MM.1S (cell line): ENCODE data around the gene ZSCAN26.

ENCODE experiments used
- DNase-seq: peaks from one replicate; pipeline ENCODE4 v3.0.0-alpha.2; 2015
- H2AFZ ChIP-seq: fragments of 300-600 bp; sonication (generic); 2 replicates; pipeline ENCODE4 v1.6.0; 2016; ENCODE audit warnings: antibody characterized with exemption, low read length
- H3F3A ChIP-seq: fragments of 300-600 bp; sonication (generic); 2 replicates; pipeline ENCODE4 v1.6.1; 2016; ENCODE audit warnings: mild to moderate bottlenecking, antibody characterized with exemption, low read length, moderate library complexity, mixed read lengths; ENCODE audit not compliant: insufficient read depth
- H3K27ac ChIP-seq: fragments of 300-600 bp; sonication (generic); 2 replicates; pipeline ENCODE4 v1.5.1; 2016; ENCODE audit warnings: mild to moderate bottlenecking, low read length
- H3K27me3 ChIP-seq: fragments of 300-600 bp; sonication (generic); replicated peaks from 2 replicates; pipeline ENCODE4 v1.6.0; 2016; ENCODE audit warnings: low read length; ENCODE audit not compliant: insufficient read depth
- H3K36me3 ChIP-seq: fragments of 300-600 bp; sonication (generic); replicated peaks from 2 replicates; pipeline ENCODE4 v1.6.1; 2016; ENCODE audit warnings: mild to moderate bottlenecking, low read length, mixed read lengths; ENCODE audit not compliant: insufficient read depth
- H3K4me1 ChIP-seq: fragments of 300-600 bp; sonication (generic); 2 replicates; pipeline ENCODE4 v1.6.1; 2016; ENCODE audit warnings: low read length, mixed read lengths
- H3K4me2 ChIP-seq: fragments of 300-600 bp; sonication (generic); 2 replicates; pipeline ENCODE4 v1.6.0; 2016; ENCODE audit warnings: low read depth, low read length
- H3K4me3 ChIP-seq: fragments of 300-600 bp; sonication (generic); 2 replicates; pipeline ENCODE4 v1.5.1; 2016; ENCODE audit warnings: low read length, mixed read lengths
- H3K79me2 ChIP-seq: fragments of 300-600 bp; sonication (generic); 2 replicates; pipeline ENCODE4 v1.6.1; 2016; ENCODE audit warnings: mixed run types, low read length, mixed read lengths
- H3K9ac ChIP-seq: fragments of 300-600 bp; sonication (generic); 2 replicates; pipeline ENCODE4 v1.6.1; 2016; ENCODE audit warnings: low read length, mixed read lengths
- H3K9me2 ChIP-seq: fragments of 300-600 bp; sonication (generic); replicated peaks from 2 replicates; pipeline ENCODE4 v1.6.1; 2016; ENCODE audit warnings: mild to moderate bottlenecking, low read length, mixed read lengths; ENCODE audit not compliant: insufficient read depth
- H3K9me3 ChIP-seq: fragments of 300-600 bp; sonication (generic); replicated peaks from 2 replicates; pipeline ENCODE4 v1.6.1; 2016; ENCODE audit warnings: mild to moderate bottlenecking, low read length, mixed read lengths; ENCODE audit not compliant: insufficient read depth
- H4K20me1 ChIP-seq: fragments of 300-600 bp; sonication (generic); 2 replicates; pipeline ENCODE4 v1.6.1; 2016; ENCODE audit warnings: mild to moderate bottlenecking, low read length, moderate library complexity, mixed read lengths; ENCODE audit not compliant: insufficient read depth
- EZH2 ChIP-seq: fragments of 300-600 bp; sonication (generic); optimal IDR thresholded peaks from 2 replicates; pipeline ENCODE3; 2017; ENCODE audit warnings: low read depth, mild to moderate bottlenecking, antibody characterized with exemption, low read length, mixed read lengths
- EZH2phosphoT487 ChIP-seq: fragments of 300-600 bp; sonication (generic); IDR thresholded peaks from 2 replicates; pipeline ENCODE4 v1.6.1; 2018; ENCODE audit warnings: antibody characterized with exemption, low read length
- TF ChIP-seq, protein P1 (sequence below): fragments of 300-600 bp; sonication (generic); IDR thresholded peaks from 2 replicates; pipeline ENCODE4 v1.5.1; 2016; ENCODE audit warnings: antibody characterized with exemption, low read length, mixed read lengths

Gene ZSCAN26

DNA sequence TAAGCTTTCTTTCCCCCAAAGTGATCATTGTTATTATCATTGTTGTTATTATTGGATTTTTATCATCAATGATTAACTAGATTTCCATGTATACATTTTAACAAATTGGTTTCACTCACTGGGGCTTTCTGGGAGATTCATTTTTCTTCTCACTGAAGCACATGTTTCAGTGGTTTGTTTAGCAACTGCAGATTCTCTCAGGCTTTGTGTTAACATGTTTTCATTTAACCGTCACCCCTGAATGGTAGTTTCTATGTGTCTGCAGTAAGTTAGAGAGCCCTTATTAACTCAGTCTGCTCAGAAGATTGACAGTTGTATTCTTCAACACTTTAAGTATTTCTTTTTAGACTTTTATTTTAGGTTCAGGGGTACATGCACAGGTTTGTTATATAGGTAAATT lies 27.3 kb upstream of the ZSCAN26 start:
- no peaks in the 10 kb centered on the region for H3K4me1 ChIP-seq
- no peak overlapping the region for H3K4me2 ChIP-seq
- no peaks in the 10 kb centered on the region for H4K20me1 ChIP-seq
- H3K9me2 ChIP-seq: no peaks in the 10 kb centered on the region
- no peak overlapping the region for H2AFZ ChIP-seq
- no peak overlapping the region for H3K9ac ChIP-seq
- H3K4me3 ChIP-seq: no peak overlapping the region
- no peak overlapping the region for H3K27ac ChIP-seq
- H3K9me3 ChIP-seq: no peaks in the 10 kb centered on the region
- TF ChIP-seq EZH2phosphoT487 (no peak), EZH2 (no peak)
- TF ChIP-seq, protein P1, sequence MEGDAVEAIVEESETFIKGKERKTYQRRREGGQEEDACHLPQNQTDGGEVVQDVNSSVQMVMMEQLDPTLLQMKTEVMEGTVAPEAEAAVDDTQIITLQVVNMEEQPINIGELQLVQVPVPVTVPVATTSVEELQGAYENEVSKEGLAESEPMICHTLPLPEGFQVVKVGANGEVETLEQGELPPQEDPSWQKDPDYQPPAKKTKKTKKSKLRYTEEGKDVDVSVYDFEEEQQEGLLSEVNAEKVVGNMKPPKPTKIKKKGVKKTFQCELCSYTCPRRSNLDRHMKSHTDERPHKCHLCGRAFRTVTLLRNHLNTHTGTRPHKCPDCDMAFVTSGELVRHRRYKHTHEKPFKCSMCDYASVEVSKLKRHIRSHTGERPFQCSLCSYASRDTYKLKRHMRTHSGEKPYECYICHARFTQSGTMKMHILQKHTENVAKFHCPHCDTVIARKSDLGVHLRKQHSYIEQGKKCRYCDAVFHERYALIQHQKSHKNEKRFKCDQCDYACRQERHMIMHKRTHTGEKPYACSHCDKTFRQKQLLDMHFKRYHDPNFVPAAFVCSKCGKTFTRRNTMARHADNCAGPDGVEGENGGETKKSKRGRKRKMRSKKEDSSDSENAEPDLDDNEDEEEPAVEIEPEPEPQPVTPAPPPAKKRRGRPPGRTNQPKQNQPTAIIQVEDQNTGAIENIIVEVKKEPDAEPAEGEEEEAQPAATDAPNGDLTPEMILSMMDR: no peak
- no peaks in the 10 kb centered on the region for H3K79me2 ChIP-seq
- no peaks in the 10 kb centered on the region for H3K27me3 ChIP-seq
- no peak for DNase-seq
- H3K36me3 ChIP-seq: no peaks in the 10 kb centered on the region
- H3F3A ChIP-seq: no peaks in the 10 kb centered on the region

DNA sequence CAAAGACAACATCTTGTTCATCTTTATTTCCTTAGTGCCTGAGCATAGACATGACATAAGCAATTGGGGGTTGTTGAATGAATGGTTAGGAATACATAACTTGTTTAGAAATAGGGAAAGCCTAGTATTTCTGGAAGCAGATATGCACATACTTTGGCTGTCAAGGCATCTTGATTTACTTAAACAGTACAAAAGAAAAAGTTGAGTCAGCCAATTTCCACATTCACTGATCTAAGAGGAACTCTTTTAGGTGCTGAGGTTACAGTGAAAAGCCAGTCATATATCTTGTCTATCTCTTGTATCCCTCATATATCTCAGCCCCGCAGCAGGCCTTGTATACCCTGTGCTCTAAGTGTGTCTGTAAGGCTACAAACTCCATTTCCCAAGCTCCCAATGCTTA lies 26.5 kb upstream of the ZSCAN26 start:
- Histone ChIP-seq H3K79me2 (no peaks in the 10 kb centered on the region), H3K4me2 (no peak overlapping the region), H3K4me3 (no peak overlapping the region), H3K9me3 (no peaks in the 10 kb centered on the region), H3K9me2 (no peaks in the 10 kb centered on the region), H4K20me1 (no peaks in the 10 kb centered on the region), H3K27ac (no peak overlapping the region), H3F3A (no peaks in the 10 kb centered on the region), H3K36me3 (no peaks in the 10 kb centered on the region), H3K27me3 (no peaks in the 10 kb centered on the region), H3K4me1 (no peaks in the 10 kb centered on the region), H2AFZ (no peak overlapping the region), H3K9ac (no peak overlapping the region)
- no peak for TF ChIP-seq EZH2
- TF ChIP-seq, protein P1: no peak
- no peak for TF ChIP-seq EZH2phosphoT487
- DNase-seq: no peak

DNA sequence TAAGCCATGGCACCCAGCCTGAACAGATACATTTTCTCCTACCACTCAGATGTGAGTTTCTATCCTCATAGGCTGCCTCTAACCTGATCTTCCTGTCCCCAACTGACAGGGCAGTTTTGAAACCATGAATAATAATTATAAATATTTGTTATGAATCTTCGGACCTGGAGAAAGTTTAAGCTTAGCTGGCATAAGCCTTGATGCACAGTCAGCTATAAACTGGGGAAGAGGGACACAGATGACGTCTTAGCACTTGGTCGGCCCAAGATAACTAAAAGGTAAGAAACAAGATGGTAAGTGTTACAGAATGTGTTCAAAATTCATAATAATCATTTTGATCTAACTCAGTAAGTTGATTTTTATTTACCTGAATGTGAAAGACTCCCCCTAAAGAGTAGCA lies 23.0 kb upstream of the ZSCAN26 start:
- no peaks in the 10 kb centered on the region for H3K4me1 ChIP-seq
- no peak overlapping the region for H3K27ac ChIP-seq
- no peaks in the 10 kb centered on the region for H3K9me2 ChIP-seq
- no peaks in the 10 kb centered on the region for H3K27me3 ChIP-seq
- no peaks in the 10 kb centered on the region for H3K36me3 ChIP-seq
- TF ChIP-seq EZH2 (no peak), EZH2phosphoT487 (no peak)
- TF ChIP-seq, protein P1: no peak
- no peak overlapping the region for H3K4me2 ChIP-seq
- no peaks in the 10 kb centered on the region for H3K9me3 ChIP-seq
- H3F3A ChIP-seq: no peaks in the 10 kb centered on the region
- H4K20me1 ChIP-seq: no peaks in the 10 kb centered on the region
- DNase-seq: no peak
- H3K9ac ChIP-seq: no peak overlapping the region
- no peak overlapping the region for H2AFZ ChIP-seq
- H3K79me2 ChIP-seq: no peaks in the 10 kb centered on the region
- H3K4me3 ChIP-seq: no peak overlapping the region
